Endothelial cell of umbilical vein (primary cell): Measurements from ENCODE around the gene OTUB1. TPM values are rescaled to one million over a fixed set of nuclear protein-coding genes. Genes with fewer than 3 reads are reported as not detected.

Experiments
- BruUV-seq: library from RNA; stranded (reverse); fragments of 400-500 nt; replicated peaks from 2 replicates; lab custom pipeline; 2021; lab: Mats Ljungman, UMichigan
- CTCF ChIA-PET: fragments of 300-600, 350-600 bp; sonication (Branson Sonifier 250); formaldehyde crosslinking; loops from one replicate; lab custom pipeline; 2021; ENCODE audit warnings: antibody characterized with exemption, inconsistent platforms; lab: Charles Lee
- POLR2A ChIA-PET: fragments of 300-600, 350-600 bp; sonication (Branson Sonifier 250); formaldehyde crosslinking; loops from one replicate; lab custom pipeline; 2021; ENCODE audit warnings: antibody characterized with exemption, inconsistent platforms; lab: Charles Lee
- DNase-seq: peaks from one replicate; pipeline ENCODE4 v3.0.0-alpha.2; 2011; ENCODE audit warnings: low read depth, low spot score
- FAIRE-seq: peaks from 2 replicates; lab custom pipeline; 2011; peaks lifted over from hg19 to GRCh38; lab: Jason Lieb, UNC
- H2AFZ ChIP-seq: 2 replicates; pipeline ENCODE4 v1.6.0; 2012; ENCODE audit warnings: low read depth, low read length, control low read depth, inconsistent platforms
- H3K27ac ChIP-seq: 2 replicates; pipeline ENCODE4 v1.5.1; 2011; ENCODE audit warnings: low read depth, mild to moderate bottlenecking, control low read depth, low read length, moderate library complexity; ENCODE audit not compliant: insufficient read depth
- H3K27me3 ChIP-seq, 2 experiments: 2 replicates each; pipeline versions ENCODE4 v1.6.0 to v1.6.1; 2011; ENCODE audit warnings: low read length in 2 of 2, mixed read lengths in 1 of 2; ENCODE audit not compliant: control insufficient read depth in 2 of 2, insufficient read depth in 2 of 2
- H3K36me3 ChIP-seq, 2 experiments: 2 replicates in 1 of 2; 3 replicates in 1 of 2; pipeline ENCODE4 v1.5.1; 2011; ENCODE audit warnings: low read length in 2 of 2, mild to moderate bottlenecking in 1 of 2, moderate library complexity in 1 of 2; ENCODE audit not compliant: control insufficient read depth in 2 of 2, insufficient read depth in 2 of 2; ENCODE audit errors: extremely low read depth in 1 of 2
- H3K4me1 ChIP-seq: 3 replicates; pipeline ENCODE4 v1.5.1; 2011; ENCODE audit warnings: mild to moderate bottlenecking, low read length; ENCODE audit not compliant: control insufficient read depth, insufficient read depth; ENCODE audit errors: extremely low read depth
- H3K4me2 ChIP-seq: 2 replicates; pipeline ENCODE4 v1.6.1; 2011; ENCODE audit warnings: low read length, control low read depth, mixed read lengths; ENCODE audit not compliant: insufficient read depth
- H3K4me3 ChIP-seq, 3 experiments: fragments of 200-600 bp in 1 of 3; sonication (generic), shearing (Covaris generic) in 1 of 3; replicated peaks in 1 of 3; 2 replicates each; pipeline ENCODE4 v1.5.1; 2011 to 2016; ENCODE audit warnings: control low read depth in 3 of 3, low read length in 3 of 3, mild to moderate bottlenecking in 2 of 3, inconsistent platforms in 1 of 3, low read depth in 1 of 3, moderate library complexity in 1 of 3; ENCODE audit not compliant: insufficient read depth in 1 of 3
- H3K79me2 ChIP-seq: 2 replicates; pipeline ENCODE4 v1.6.0; 2012; ENCODE audit warnings: low read length, inconsistent platforms; ENCODE audit not compliant: control insufficient read depth, insufficient read depth
- H3K9ac ChIP-seq: replicated peaks from 2 replicates; pipeline ENCODE3; 2011; ENCODE audit warnings: low read length, control low read depth; ENCODE audit not compliant: insufficient read depth; ENCODE audit errors: extremely low read depth
- H3K9me1 ChIP-seq: replicated peaks from 3 replicates; pipeline ENCODE4 v1.6.0; 2011; ENCODE audit warnings: mild to moderate bottlenecking, low read length; ENCODE audit not compliant: control insufficient read depth, insufficient read depth; ENCODE audit errors: extremely low read depth
- H3K9me3 ChIP-seq: replicated peaks from 2 replicates; pipeline ENCODE4 v1.5.1; 2012; ENCODE audit warnings: low read length, inconsistent platforms; ENCODE audit not compliant: control insufficient read depth, insufficient read depth
- H4K20me1 ChIP-seq: replicated peaks from 2 replicates; pipeline ENCODE3; 2011; ENCODE audit warnings: mild to moderate bottlenecking, low read length; ENCODE audit not compliant: control insufficient read depth, insufficient read depth; ENCODE audit errors: extremely low read depth
- CTCF ChIP-seq, 2 donors: IDR thresholded peaks; 1 replicate in 1 of 2; 2 replicates in 1 of 2; pipeline ENCODE4 v1.5.1; 2011; ENCODE audit warnings: low read length in 2 of 2, mild to moderate bottlenecking in 2 of 2, moderate library complexity in 2 of 2, control low read depth in 1 of 2, inconsistent platforms in 1 of 2, low read depth in 1 of 2; ENCODE audit not compliant: insufficient read depth in 1 of 2; ENCODE audit errors: extremely low read depth in 1 of 2
- EZH2 ChIP-seq: IDR thresholded peaks from 2 replicates; pipeline ENCODE4 v1.6.1; 2012; ENCODE audit warnings: borderline replicate concordance, low read depth, mild to moderate bottlenecking, moderate library complexity, low read length, inconsistent platforms; ENCODE audit not compliant: severe bottlenecking
- FOS ChIP-seq: IDR thresholded peaks from 2 replicates; pipeline ENCODE4 v1.6.1; 2011; ENCODE audit warnings: mild to moderate bottlenecking, low read length, moderate library complexity, borderline replicate concordance; ENCODE audit not compliant: insufficient read depth
- GATA2 ChIP-seq: IDR thresholded peaks from 2 replicates; pipeline ENCODE4 v1.7.0; 2011; ENCODE audit warnings: low read depth, mild to moderate bottlenecking, moderate library complexity, mixed read lengths, low read length; ENCODE audit not compliant: insufficient read length, insufficient read depth
- JUN ChIP-seq: IDR thresholded peaks from 2 replicates; pipeline ENCODE4 v1.6.1; 2011; ENCODE audit warnings: borderline replicate concordance, low read depth; ENCODE audit not compliant: insufficient read length, insufficient read depth
- MAX ChIP-seq: IDR thresholded peaks from 2 replicates; pipeline ENCODE4 v1.6.1; 2011; ENCODE audit not compliant: insufficient read depth, insufficient read length
- MYC ChIP-seq: IDR thresholded peaks from one replicate; pipeline ENCODE4 v1.6.1; 2011; ENCODE audit warnings: mild to moderate bottlenecking, low read depth, low read length
- POLR2A ChIP-seq: IDR thresholded peaks from 2 replicates; pipeline ENCODE4 v1.6.1; 2012; ENCODE audit warnings: low read depth, mild to moderate bottlenecking, control low read depth, low read length
- POLR2AphosphoS5 ChIP-seq: IDR thresholded peaks from 2 replicates; pipeline ENCODE4 v1.6.1; 2012; ENCODE audit warnings: low read depth, mild to moderate bottlenecking, control low read depth, low read length, moderate library complexity; ENCODE audit not compliant: insufficient read depth
- dilution Hi-C: fragments of 300-500 bp; cut with MboI; formaldehyde crosslinking; loops from one replicate; pipeline ENCODE4 v1.15.0; 2019; ENCODE audit warnings: low sequenced_read_pairs; ENCODE audit not compliant: extremely low pct_ligation_motif_present
- intact Hi-C: fragments of 100-400 bp; cut with micrococcal nuclease; formaldehyde crosslinking; loops from one replicate; pipeline ENCODE4 v1.10.0; 2022
- polyA plus RNA-seq, 4 experiments: library from polyadenylated mRNA; depleted of rRNA in 3 of 4; stranded (reverse) in 3 of 4; unstranded in 1 of 4; fragments of >200 nt; gene quantifications; 2 replicates each; pipeline versions ENCODE4 v1.2.1 to v1.2.3, GENCODE V29; 2011 to 2012; ENCODE audit warnings: missing spikeins in 1 of 4
- total RNA-seq: library from RNA; stranded (reverse); gene quantifications from 2 replicates; pipeline ENCODE4 v1.2.3, GENCODE V29; 2021

Gene OTUB1
- total and polyA plus RNA-seq, 2 donors (not counting 3 experiments of a cell fraction or from before 2014, with no cell fraction given), result 81.9 to 256 TPM

GRCh38 chr11:64044730-64045393 lies 58.6 kb downstream of the OTUB1 start:
- H4K20me1 ChIP-seq, result no peaks in the 10 kb centered on the region
- DNase-seq (no peak), FAIRE-seq (no peak)
- intact Hi-C loops, result no loop called here
- H3K27me3 ChIP-seq, result no peaks in the 10 kb centered on the region
- no peak overlapping the region for H3K9ac ChIP-seq
- no TSS peak for BruUV-seq
- no peak overlapping the region for H3K27ac ChIP-seq
- no peak overlapping the region for H3K4me3 ChIP-seq
- H3K36me3 ChIP-seq, result no peaks in the 10 kb centered on the region
- ChIA-PET POLR2A (no interaction called here), CTCF (no interaction called here)
- H3K4me1 ChIP-seq, result no peaks in the 10 kb centered on the region
- H2AFZ ChIP-seq, result no peak overlapping the region
- H3K9me1 ChIP-seq, result no peaks in the 10 kb centered on the region
- H3K4me2 ChIP-seq, result no peak overlapping the region
- H3K9me3 ChIP-seq, result no peaks in the 10 kb centered on the region
- TF ChIP-seq POLR2AphosphoS5, result no peak
- no peak for TF ChIP-seq GATA2
- no peak for TF ChIP-seq CTCF (IDR thresholded peaks at IDR 0.05; ENCODE audit: extremely low read depth in 1 of 2, insufficient read depth in 1 of 2, low read depth in 1 of 2, low read length in 2 of 2)
- no peak for TF ChIP-seq MAX
- no peak for TF ChIP-seq FOS
- no peak for TF ChIP-seq EZH2
- no peak for TF ChIP-seq MYC
- no peak for TF ChIP-seq JUN
- no peak for TF ChIP-seq POLR2A
- no peaks in the 10 kb centered on the region for H3K79me2 ChIP-seq
- dilution Hi-C loops, result no loop called here
